Activated effector memory CD4-positive, alpha-beta T cell treated with Interleukin-2 at 50 U/mL for 16 hours (primary cell): ENCODE results near the gene MYH7.

Experiments used
- DNase-seq: peaks from one replicate; pipeline ENCODE4 v3.0.0-alpha.2; 2020

Gene MYH7

GRCh38 chr14:23447361-23448350, 12.2 kb upstream of the MYH7 start:
- DNase-seq = no peak

GRCh38 chr14:23446291-23446851, 10.9 kb upstream of the MYH7 start:
- no peak for DNase-seq

GRCh38 chr14:23445773-23446172, 10.3 kb upstream of the MYH7 start:
- DNase-seq = no peak

GRCh38 chr14:23444314-23444713, 8.9 kb upstream of the MYH7 start:
- DNase-seq = no peak

- no peak for DNase-seq
Measured at GRCh38 chr14:23443881-23444280, 8.4 kb upstream of the MYH7 start.

- no peak for DNase-seq
Measured at GRCh38 chr14:23443411-23443812, 8.0 kb upstream of the MYH7 start.

GRCh38 chr14:23442721-23443356, 7.4 kb upstream of the MYH7 start:
- DNase-seq = no peak

- DNase-seq = no peak
Measured at GRCh38 chr14:23441076-23441475, 5.6 kb upstream of the MYH7 start.

GRCh38 chr14:23439107-23439835, 3.8 kb upstream of the MYH7 start:
- DNase-seq = no peak

- DNase-seq = no peak
Measured at GRCh38 chr14:23438101-23438971, 2.9 kb upstream of the MYH7 start.

- DNase-seq = no peak
Measured at GRCh38 chr14:23437133-23438100, 2.0 kb upstream of the MYH7 start.

- DNase-seq = no peak
Measured at GRCh38 chr14:23436327-23437132, 1.1 kb upstream of the MYH7 start.

GRCh38 chr14:23434488-23435222, 805 bp downstream of the MYH7 start:
- DNase-seq = no peak

GRCh38 chr14:23433457-23433856, 2.0 kb downstream of the MYH7 start:
- no peak for DNase-seq

- no peak for DNase-seq
Measured at GRCh38 chr14:23432946-23433345, 2.5 kb downstream of the MYH7 start.

- DNase-seq = no peak
Measured at GRCh38 chr14:23432102-23432925, 3.1 kb downstream of the MYH7 start.

- no peak for DNase-seq
Measured at GRCh38 chr14:23431486-23431885, 4.0 kb downstream of the MYH7 start.

GRCh38 chr14:23430723-23431085, 4.8 kb downstream of the MYH7 start:
- DNase-seq = no peak
